Brain microvascular endothelial cell (primary cell): ENCODE measurements around the gene COMMD4.

ENCODE experiments used
- DNase-seq: peaks from one replicate; pipeline ENCODE4 v3.0.0-alpha.2; 2020
- H3K27ac ChIP-seq: fragments of 250-450 bp; sonication (Bioruptor Pico); 2 replicates; pipeline ENCODE4 v1.5.1; 2020; ENCODE audit warnings: mild to moderate bottlenecking, moderate library complexity
- H3K27me3 ChIP-seq: fragments of 250-450 bp; sonication (Bioruptor Pico); replicated peaks from 2 replicates; pipeline ENCODE4 v1.5.1; 2020; ENCODE audit warnings: mild to moderate bottlenecking
- H3K36me3 ChIP-seq: fragments of 250-450 bp; sonication (Bioruptor Pico); replicated peaks from 2 replicates; pipeline ENCODE4 v1.5.1; 2020; ENCODE audit warnings: mild to moderate bottlenecking
- H3K4me3 ChIP-seq: 2 replicates; pipeline ENCODE4 v1.5.1; 2011; ENCODE audit warnings: low read depth, mild to moderate bottlenecking, control low read depth, low read length, moderate library complexity
- in situ Hi-C: cut with HindIII; loops from 2 replicates; pipeline ENCODE4 v1.10.0; 2017; ENCODE audit warnings: low sequenced_read_pairs, low pct_ligation_motif_present
- TF ChIP-seq, protein P1 (sequence below): IDR thresholded peaks from 2 replicates; pipeline ENCODE4 v1.5.1; 2011; ENCODE audit warnings: low read depth, mild to moderate bottlenecking, moderate library complexity, low read length, control low read depth, inconsistent platforms; ENCODE audit errors: missing control alignments

The COMMD4 gene

DNA sequence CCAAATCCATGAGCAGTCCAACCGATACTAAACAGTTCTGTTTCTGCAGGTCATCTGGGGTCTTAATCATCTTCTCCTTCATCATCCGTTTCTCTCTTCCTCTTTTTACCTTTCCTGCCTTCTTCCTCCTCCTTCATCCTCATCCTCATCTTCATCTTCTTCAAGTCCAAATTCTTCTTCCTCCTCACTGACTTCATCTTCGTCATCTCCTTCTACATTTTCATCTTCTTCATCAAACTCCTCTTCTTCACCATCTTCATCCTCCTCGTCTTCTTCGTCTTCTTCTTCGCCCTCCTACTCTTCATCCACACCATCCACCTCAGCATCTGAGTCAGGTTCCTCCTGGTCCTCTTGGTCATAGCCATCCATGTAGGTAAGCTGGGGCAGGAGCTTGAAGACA, 14.2 kb upstream of the COMMD4 start:
- no peak for DNase-seq
- Histone ChIP-seq H3K27ac (no peak overlapping the region), H3K27me3 (peaks cover 1% of the 10 kb centered on the region), H3K36me3 (no peaks in the 10 kb centered on the region), H3K4me3 (no peak overlapping the region)
- in situ Hi-C loops = no loop called here
- TF ChIP-seq, protein P1, sequence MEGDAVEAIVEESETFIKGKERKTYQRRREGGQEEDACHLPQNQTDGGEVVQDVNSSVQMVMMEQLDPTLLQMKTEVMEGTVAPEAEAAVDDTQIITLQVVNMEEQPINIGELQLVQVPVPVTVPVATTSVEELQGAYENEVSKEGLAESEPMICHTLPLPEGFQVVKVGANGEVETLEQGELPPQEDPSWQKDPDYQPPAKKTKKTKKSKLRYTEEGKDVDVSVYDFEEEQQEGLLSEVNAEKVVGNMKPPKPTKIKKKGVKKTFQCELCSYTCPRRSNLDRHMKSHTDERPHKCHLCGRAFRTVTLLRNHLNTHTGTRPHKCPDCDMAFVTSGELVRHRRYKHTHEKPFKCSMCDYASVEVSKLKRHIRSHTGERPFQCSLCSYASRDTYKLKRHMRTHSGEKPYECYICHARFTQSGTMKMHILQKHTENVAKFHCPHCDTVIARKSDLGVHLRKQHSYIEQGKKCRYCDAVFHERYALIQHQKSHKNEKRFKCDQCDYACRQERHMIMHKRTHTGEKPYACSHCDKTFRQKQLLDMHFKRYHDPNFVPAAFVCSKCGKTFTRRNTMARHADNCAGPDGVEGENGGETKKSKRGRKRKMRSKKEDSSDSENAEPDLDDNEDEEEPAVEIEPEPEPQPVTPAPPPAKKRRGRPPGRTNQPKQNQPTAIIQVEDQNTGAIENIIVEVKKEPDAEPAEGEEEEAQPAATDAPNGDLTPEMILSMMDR = no peak

DNA sequence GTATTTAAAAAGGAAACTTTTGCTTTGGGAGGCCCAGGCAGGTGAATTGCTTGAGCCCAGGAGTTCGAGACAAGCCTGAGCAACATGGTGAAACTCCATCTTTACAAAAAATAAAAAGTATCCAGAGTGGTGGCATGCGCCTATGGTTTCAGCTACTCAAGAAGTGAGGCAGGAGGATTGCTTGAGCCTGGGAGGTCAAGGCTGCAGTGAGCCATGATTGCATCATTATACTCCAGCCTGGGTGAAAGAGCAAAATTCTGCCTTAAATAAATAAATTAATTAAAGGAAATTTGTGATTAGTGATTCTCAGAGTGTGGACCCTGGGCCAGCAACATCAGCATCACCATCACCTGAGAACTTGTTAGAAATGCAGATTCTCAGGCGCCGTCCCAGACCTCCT, 9.9 kb upstream of the COMMD4 start:
- Histone ChIP-seq H3K36me3 (no peaks in the 10 kb centered on the region), H3K4me3 (no peak overlapping the region), H3K27me3 (peaks cover 1% of the 10 kb centered on the region), H3K27ac (no peak overlapping the region)
- DNase-seq = no peak
- in situ Hi-C loops = no loop called here
- TF ChIP-seq, protein P1 = no peak

DNA sequence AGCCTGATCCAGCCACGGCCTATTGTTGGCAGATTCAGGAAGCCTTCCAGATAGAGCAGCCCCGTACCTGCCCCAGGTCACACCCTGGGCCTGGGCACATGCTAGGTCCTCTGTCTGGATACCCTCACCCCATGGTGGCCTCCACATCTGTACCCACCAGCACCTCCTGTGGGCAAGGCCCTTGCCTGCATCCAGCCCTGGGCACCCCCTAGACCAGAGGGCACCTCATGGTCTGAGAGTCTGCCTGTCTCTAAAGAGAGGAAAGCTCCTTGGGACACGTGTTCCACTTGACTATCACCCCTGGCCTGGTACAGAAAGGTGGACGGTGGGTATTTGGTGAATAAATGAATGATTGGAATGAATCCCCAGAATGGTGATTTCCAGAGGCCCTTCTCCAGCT, 8.9 kb upstream of the COMMD4 start:
- in situ Hi-C loops = no loop called here
- TF ChIP-seq, protein P1 = no peak
- H3K27me3 ChIP-seq = no peaks in the 10 kb centered on the region
- DNase-seq = no peak
- H3K27ac ChIP-seq = no peak overlapping the region
- no peak overlapping the region for H3K4me3 ChIP-seq
- no peaks in the 10 kb centered on the region for H3K36me3 ChIP-seq

DNA sequence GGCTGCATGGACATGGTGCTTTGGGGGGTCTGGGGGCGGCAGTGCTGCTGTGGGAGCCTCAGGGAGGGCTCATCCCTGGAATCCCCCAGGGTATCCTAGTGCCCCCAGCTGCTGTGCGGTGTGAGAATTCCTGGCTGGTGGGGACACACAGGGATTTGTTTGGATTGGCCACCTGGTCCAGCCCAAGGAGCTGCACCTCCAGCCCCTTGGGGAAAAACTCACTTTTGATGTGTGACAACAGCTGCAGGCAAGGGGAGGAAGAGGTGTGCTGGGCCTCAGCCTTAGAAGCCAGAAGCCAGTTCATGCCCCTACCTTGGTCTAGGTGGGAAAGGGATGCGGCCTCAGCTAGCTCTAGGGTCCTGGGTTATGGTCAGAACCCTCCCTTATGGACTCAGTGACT, 8.4 kb upstream of the COMMD4 start:
- Histone ChIP-seq H3K27me3 (no peaks in the 10 kb centered on the region), H3K4me3 (no peak overlapping the region), H3K36me3 (no peaks in the 10 kb centered on the region), H3K27ac (no peak overlapping the region)
- no peak for DNase-seq
- TF ChIP-seq, protein P1 = no peak
- in situ Hi-C loops = no loop called here

DNA sequence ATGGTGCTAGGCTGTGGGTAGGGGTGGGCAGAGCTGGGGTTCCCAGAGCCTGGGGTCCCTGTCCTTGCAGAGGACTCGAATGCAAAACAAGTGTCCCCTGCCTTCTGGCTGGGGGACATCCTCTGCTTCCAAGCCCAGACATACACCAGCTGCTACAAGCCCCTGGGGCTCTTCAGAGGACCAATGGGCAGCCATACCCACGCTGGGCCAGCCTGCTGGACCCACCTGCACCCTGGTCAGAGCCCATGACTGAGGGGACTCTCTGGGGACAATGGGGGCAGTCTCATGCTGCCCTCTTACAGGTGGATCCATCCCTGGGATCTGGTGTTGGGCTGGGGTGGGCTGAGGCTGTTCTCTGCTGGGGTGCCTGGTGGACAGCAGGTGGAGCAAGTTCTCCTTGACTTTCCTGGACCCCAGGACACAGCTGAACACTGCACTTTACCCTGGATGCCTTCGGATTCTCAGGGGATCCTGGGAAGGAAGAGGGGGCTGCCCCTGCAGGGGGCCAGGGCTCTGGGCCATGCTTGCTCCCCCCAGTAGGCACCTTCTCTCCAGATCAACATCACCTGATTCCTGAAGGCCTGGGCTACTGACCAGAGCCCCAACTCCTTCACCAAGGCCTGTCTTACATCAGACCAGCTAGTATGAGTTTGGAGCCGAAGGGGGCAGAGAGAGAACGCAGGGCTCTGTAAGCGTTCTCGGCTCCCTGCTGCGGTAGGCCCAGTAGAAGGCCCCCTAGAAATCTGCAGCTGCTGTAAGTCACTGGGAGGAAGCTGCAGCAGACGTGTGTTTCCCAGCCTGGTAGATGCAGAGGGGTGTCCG, 7.2 kb upstream of the COMMD4 start:
- no peaks in the 10 kb centered on the region for H3K27me3 ChIP-seq

More for the DNA sequence above, 7.2 kb upstream of the COMMD4 start:
- TF ChIP-seq, protein P1 = no peak
- in situ Hi-C loops = no loop called here
- H3K4me3 ChIP-seq = no peak overlapping the region
- H3K36me3 ChIP-seq = no peaks in the 10 kb centered on the region
- no peak overlapping the region for H3K27ac ChIP-seq
- no peak for DNase-seq
